ENCODE data around the gene PRKN. TPM values are rescaled to one million over a fixed set of nuclear protein-coding genes. Genes with fewer than 3 reads are reported as not detected.

The PRKN gene
- total and polyA plus RNA-seq, 9 of the 15 experiments (the other 6 are each of a cell fraction or from before 2014, with no cell fraction given), result 0.03 to 0.96 (median 0.15) TPM; not detected in 2

- no peak for TF ChIP-seq PBX2 (CRISPR knock-in tag; IDR thresholded peaks at IDR 0.05; ENCODE audit: low read depth)
- no peak for TF ChIP-seq PBX2 (tag; conservative IDR thresholded peaks at IDR 0.05; ENCODE audit: low read depth)
- no peak for TF ChIP-seq POLR2A (conservative IDR thresholded peaks at IDR 0.05)
- TF ChIP-seq SP2 (IDR thresholded peaks at IDR 0.05; ENCODE audit: extremely low read depth, low read depth, low read length, poor library complexity, severe bottlenecking), result no peak
- TF ChIP-seq SAP30 (IDR thresholded peaks at IDR 0.05; ENCODE audit: borderline replicate concordance, insufficient read depth, low read depth, low read length, poor library complexity, severe bottlenecking), result no peak
- TF ChIP-seq CHD1 (IDR thresholded peaks at IDR 0.05; ENCODE audit: low read length), result no peak
- TF ChIP-seq ZNF407 (IDR thresholded peaks at IDR 0.05; ENCODE audit: low read depth), result peak; percentile 34; the same call in 1 of the 2 replicates
- TF ChIP-seq ZBTB1 (CRISPR knock-in tag; IDR thresholded peaks at IDR 0.05; ENCODE audit: borderline replicate concordance, low read depth), result no peak
- no peak for TF ChIP-seq ZFX (CRISPR knock-in tag; IDR thresholded peaks at IDR 0.05)
- TF ChIP-seq TAF1 (IDR thresholded peaks at IDR 0.05; ENCODE audit: control insufficient read depth, extremely low read depth, insufficient read depth, low read length, severe bottlenecking), result no peak
- TF ChIP-seq U2AF1 (optimal IDR thresholded peaks at IDR 0.05; ENCODE audit: low read depth, low read length), result no peak
- no peak for TF ChIP-seq USF1 (CRISPR knock-in tag; IDR thresholded peaks at IDR 0.05)
Observed at GRCh38 chr6:161373905-161374451, 1353.6 kb downstream of the PRKN start (continued).
